ENCODE measurements around the gene GPR161.
"Not testable (repeated sequence)": the region's sequence is repeated elsewhere in the genome, so short reads cannot be mapped to it uniquely, and the experiment has no call there.

The GPR161 gene

GRCh38 chr1:168086438-168086837 is 50.3 kb downstream of the GPR161 start:
- no peak for DNase-seq (ENCODE audit: low spot score)

- DNase-seq (ENCODE audit: low spot score): peak; percentile 36
These were observed 51.3 kb downstream of the GPR161 start for GRCh38 chr1:168085401-168085872.

GRCh38 chr1:168084396-168085231 is 52.1 kb downstream of the GPR161 start:
- DNase-seq (ENCODE audit: low spot score): peak; percentile 40

GRCh38 chr1:168083456-168084325 is 53.0 kb downstream of the GPR161 start:
- DNase-seq (ENCODE audit: low spot score): no peak

- DNase-seq (ENCODE audit: low spot score): peak; percentile 88
These were observed 54.5 kb downstream of the GPR161 start for GRCh38 chr1:168082008-168082876.

GRCh38 chr1:168081373-168082007 is 55.2 kb downstream of the GPR161 start:
- DNase-seq (ENCODE audit: low spot score): peak; percentile 25

- no peak for DNase-seq (ENCODE audit: low spot score)
These were observed 57.0 kb downstream of the GPR161 start for GRCh38 chr1:168079761-168080160.

- DNase-seq (ENCODE audit: low spot score): no peak
These were observed 67.3 kb downstream of the GPR161 start for GRCh38 chr1:168069384-168069783.

- no peak for DNase-seq (ENCODE audit: low spot score)
These were observed 71.2 kb downstream of the GPR161 start for GRCh38 chr1:168065506-168065905.

- no peak for DNase-seq (ENCODE audit: low spot score)
These were observed 72.5 kb downstream of the GPR161 start for GRCh38 chr1:168064216-168064615.

GRCh38 chr1:168057921-168058320 is 78.8 kb downstream of the GPR161 start:
- no peak for DNase-seq (ENCODE audit: low spot score)

- DNase-seq (ENCODE audit: low spot score): no peak
These were observed 79.4 kb downstream of the GPR161 start for GRCh38 chr1:168057355-168057754.

- DNase-seq (ENCODE audit: low spot score): not testable (repeated sequence)
These were observed 80.6 kb downstream of the GPR161 start for GRCh38 chr1:168056152-168056551.

GRCh38 chr1:168054117-168054516 is 82.6 kb downstream of the GPR161 start:
- peak; percentile 58 for DNase-seq (ENCODE audit: low spot score)

- no peak for DNase-seq (ENCODE audit: low spot score)
These were observed 83.0 kb downstream of the GPR161 start for GRCh38 chr1:168053681-168054080.

- DNase-seq (ENCODE audit: low spot score): no peak
These were observed 85.8 kb downstream of the GPR161 start for GRCh38 chr1:168050880-168051279.

GRCh38 chr1:168050307-168050706 is 86.4 kb downstream of the GPR161 start:
- DNase-seq (ENCODE audit: low spot score): no peak

- no peak for DNase-seq (ENCODE audit: low spot score)
These were observed 91.4 kb downstream of the GPR161 start for GRCh38 chr1:168045311-168045710.

GRCh38 chr1:168042362-168042761 is 94.4 kb downstream of the GPR161 start:
- DNase-seq (ENCODE audit: low spot score): no peak

- no peak for DNase-seq (ENCODE audit: low spot score)
These were observed 101.4 kb downstream of the GPR161 start for GRCh38 chr1:168035345-168035744.

- DNase-seq (ENCODE audit: low spot score): no peak
These were observed 104.7 kb downstream of the GPR161 start for GRCh38 chr1:168032029-168032428.

Data from Ammon's horn (tissue), 1 donor.